GM13976 (cell line): Measurements from ENCODE around the gene UBE4A.

ENCODE experiments used
- DNase-seq: peaks from one replicate; pipeline ENCODE4 v3.0.0; 2012; ENCODE audit warnings: low spot score
- in situ Hi-C: fragments of 300-500 bp; cut with MboI; formaldehyde crosslinking; loops from one replicate; pipeline ENCODE4 v1.12.0; 2022; ENCODE audit warnings: low sequenced_read_pairs, mixed read lengths, inconsistent platforms; ENCODE audit not compliant: unreplicated experiment
- TF ChIP-seq, protein P1 (sequence below): IDR thresholded peaks from 2 replicates; pipeline ENCODE4 v1.5.1; 2012; ENCODE audit warnings: borderline replicate concordance, mild to moderate bottlenecking; ENCODE audit not compliant: insufficient read depth; ENCODE audit errors: extremely low read depth, missing control alignments, control extremely low read depth

The UBE4A gene

DNA sequence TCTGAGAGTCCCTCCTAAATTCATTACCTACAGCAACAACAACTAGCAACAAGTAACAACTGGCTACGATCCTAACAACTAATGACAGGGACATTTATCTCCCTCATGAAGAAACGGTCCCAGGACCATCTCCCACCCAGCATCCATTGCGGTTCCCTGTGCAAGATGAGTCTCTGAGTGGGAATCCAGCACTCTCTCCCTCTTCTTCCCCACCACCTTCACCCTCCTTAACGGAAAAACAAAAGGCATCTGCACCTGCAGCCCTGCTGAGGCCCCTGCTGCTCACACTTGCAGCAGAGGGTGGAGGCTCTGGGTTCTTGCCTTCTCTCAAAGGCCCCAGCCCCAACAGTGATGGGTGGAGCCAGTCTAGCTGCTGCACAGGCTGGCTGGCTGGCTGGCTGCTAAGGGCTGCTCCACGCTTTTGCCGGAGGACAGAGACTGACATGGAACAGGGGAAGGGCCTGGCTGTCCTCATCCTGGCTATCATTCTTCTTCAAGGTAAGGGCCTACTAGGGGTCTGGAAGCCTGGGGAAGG, 15.4 kb upstream of the UBE4A start, which contains the start of gene CD3G:
Gene CD3G, plus strand, starts transcription at position 364 of the 535 bp plus-strand sequence. Its CDS starts 80 bp downstream, at position 444.
- in situ Hi-C loops = no loop called here
- DNase-seq = no peak
- TF ChIP-seq, protein P1, sequence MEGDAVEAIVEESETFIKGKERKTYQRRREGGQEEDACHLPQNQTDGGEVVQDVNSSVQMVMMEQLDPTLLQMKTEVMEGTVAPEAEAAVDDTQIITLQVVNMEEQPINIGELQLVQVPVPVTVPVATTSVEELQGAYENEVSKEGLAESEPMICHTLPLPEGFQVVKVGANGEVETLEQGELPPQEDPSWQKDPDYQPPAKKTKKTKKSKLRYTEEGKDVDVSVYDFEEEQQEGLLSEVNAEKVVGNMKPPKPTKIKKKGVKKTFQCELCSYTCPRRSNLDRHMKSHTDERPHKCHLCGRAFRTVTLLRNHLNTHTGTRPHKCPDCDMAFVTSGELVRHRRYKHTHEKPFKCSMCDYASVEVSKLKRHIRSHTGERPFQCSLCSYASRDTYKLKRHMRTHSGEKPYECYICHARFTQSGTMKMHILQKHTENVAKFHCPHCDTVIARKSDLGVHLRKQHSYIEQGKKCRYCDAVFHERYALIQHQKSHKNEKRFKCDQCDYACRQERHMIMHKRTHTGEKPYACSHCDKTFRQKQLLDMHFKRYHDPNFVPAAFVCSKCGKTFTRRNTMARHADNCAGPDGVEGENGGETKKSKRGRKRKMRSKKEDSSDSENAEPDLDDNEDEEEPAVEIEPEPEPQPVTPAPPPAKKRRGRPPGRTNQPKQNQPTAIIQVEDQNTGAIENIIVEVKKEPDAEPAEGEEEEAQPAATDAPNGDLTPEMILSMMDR = no peak

DNA sequence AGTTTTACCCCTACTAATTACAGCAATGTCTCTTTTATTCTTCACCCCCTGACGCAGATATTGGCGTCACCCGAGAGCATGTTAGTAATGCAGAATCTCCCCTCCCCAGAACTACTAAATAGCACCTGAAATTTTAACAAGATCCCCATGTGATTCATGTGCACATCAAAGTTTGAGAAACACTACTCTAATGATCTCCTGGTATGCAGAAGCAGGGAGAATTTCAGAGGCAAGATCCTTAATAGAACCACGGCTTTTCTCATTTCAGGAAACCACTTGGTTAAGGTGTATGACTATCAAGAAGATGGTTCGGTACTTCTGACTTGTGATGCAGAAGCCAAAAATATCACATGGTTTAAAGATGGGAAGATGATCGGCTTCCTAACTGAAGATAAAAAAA, 9.9 kb upstream of the UBE4A start:
- no peak for DNase-seq
- TF ChIP-seq, protein P1 = no peak
- in situ Hi-C loops = no loop called here

DNA sequence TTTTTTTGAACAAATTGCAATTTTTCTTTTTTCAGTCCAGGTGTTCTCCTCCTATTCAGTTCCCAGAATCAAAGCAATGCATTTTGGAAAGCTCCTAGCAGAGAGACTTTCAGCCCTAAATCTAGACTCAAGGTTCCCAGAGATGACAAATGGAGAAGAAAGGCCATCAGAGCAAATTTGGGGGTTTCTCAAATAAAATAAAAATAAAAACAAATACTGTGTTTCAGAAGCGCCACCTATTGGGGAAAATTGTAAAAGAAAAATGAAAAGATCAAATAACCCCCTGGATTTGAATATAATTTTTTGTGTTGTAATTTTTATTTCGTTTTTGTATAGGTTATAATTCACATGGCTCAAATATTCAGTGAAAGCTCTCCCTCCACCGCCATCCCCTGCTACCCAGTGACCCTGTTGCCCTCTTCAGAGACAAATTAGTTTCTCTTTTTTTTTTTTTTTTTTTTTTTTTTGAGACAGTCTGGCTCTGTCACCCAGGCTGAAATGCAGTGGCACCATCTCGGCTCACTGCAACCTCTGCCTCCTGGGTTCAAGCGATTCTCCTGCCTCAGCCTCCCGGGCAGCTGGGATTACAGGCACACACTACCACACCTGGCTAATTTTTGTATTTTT, 6.2 kb upstream of the UBE4A start:
- in situ Hi-C loops = loop anchor here (10.0 kb wide), 1 partner anchor 168 kb away; no protein-coding TSS in a partner anchor
- TF ChIP-seq, protein P1 = peak; percentile 21
- peak; percentile 37 for DNase-seq

DNA sequence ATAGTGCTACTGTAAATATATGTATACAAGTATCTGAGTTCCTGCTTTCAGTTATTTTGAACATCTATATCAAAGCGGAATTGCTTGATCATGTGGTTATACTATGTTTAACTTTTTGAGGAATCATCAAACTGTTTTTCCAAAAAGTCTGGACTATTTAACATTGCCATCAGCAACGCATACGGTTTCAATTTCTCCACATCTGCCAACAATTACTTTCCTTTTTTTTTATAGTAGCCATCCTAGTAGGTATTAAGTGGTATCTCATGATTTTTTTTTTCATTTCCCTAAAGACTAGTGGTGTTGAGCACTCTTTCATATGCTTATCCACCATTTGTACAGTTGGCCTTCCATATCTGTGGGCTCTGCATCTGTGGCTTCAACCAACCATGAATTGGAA, 1.3 kb upstream of the UBE4A start:
- no peak for DNase-seq
- in situ Hi-C loops = loop anchor here (10.0 kb wide), 1 partner anchor 173 kb away; no protein-coding TSS in a partner anchor
- TF ChIP-seq, protein P1 = no peak

DNA sequence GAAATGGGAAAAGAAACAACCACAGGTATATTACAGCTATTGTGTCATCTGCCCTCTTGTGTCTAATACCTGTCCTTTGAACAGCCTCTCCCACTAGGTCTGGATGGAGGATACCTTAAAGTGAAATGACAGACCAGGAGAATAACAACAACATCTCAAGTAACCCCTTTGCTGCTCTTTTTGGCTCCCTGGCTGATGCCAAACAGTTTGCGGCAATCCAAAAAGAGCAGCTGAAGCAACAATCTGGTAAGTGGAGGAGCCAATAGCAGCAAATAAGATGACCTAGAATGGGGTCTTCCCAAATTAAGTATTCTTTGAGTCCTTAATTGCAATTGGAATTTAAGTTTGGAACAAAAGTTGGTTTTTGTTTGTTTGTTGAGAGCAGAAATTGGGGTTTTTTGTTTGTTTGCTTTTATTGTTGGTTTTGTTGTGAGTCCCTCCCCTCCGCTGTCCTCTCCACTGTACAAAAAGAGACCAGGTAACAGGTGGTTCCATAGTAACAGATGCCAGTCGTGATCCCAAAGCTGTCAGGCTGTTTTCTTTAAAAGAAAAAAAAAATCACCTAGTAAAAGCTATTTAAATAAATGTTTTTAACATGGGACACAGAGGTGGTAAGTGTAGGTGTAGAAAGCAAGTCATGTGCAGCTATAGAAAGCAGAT, 5.7 kb downstream of the UBE4A start:
- TF ChIP-seq, protein P1 = no peak
- in situ Hi-C loops = no loop called here
- no peak for DNase-seq

DNA sequence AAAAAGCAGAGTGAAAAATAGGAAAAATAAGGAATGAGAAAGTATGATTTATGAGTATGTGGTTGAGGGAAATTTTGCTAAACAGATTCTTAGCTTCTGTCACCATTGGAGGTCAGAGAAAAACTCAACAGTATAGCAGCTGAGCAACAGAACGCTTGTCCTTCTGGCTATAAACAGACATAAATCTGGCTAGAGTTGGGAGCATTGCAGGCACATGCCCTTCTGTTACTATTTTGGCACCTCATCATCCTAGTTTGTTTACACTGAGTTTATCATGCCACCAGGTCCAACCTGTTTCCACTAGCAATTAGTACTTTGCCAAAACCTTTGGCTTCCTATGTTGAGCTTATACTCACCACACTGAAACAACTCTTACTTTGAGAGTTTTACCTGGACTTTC, 6.9 kb downstream of the UBE4A start:
- TF ChIP-seq, protein P1 = no peak
- in situ Hi-C loops = no loop called here
- DNase-seq = no peak
